NB4 (cell line): ENCODE data around the gene ABITRAM.

ENCODE experiments used
- DNase-seq: peaks from one replicate; pipeline ENCODE4 v3.0.0; 2010; ENCODE audit warnings: low read depth
- H3K4me3 ChIP-seq: one replicate; pipeline ENCODE4 v1.5.1; 2011; ENCODE audit warnings: mild to moderate bottlenecking, low read depth, low read length, moderate library complexity
- MYC ChIP-seq: IDR thresholded peaks from 2 replicates; pipeline ENCODE4 v1.6.1; 2011; ENCODE audit warnings: low read depth, low read length
- POLR2A ChIP-seq: IDR thresholded peaks from 2 replicates; pipeline ENCODE4 v1.6.1; 2011; ENCODE audit warnings: mild to moderate bottlenecking; ENCODE audit not compliant: insufficient read length; ENCODE audit errors: extremely low read depth
- TF ChIP-seq, protein P1 (sequence below): IDR thresholded peaks from one replicate; pipeline ENCODE4 v1.5.1; 2012; ENCODE audit warnings: low read depth, low read length
- TF ChIP-seq, protein P2 (sequence below): IDR thresholded peaks from 2 replicates; pipeline ENCODE4 v1.6.1; 2011; ENCODE audit warnings: low read depth, low read length

ABITRAM gene

DNA sequence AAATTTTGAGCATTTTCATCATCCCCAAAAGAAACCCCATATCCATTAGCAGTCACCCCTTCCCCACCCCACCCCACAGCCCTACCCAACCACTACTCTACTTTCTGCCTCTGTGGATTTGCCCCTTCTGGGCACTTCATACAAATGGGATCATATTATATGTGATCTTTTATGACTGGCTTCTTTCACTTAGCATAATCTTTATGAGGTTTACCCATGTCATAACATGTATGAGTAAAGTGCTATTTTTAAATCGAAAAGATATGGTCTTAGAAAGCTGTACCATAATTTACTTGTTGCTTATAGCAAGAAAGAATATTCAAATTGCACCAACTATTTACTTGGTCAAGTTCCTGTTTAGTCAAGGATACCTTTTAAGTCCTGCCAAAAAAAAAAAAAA is 13.0 kb upstream of the ABITRAM start:
- H3K4me3 ChIP-seq, result no peak overlapping the region
- TF ChIP-seq MYC, result no peak
- TF ChIP-seq, protein P1, sequence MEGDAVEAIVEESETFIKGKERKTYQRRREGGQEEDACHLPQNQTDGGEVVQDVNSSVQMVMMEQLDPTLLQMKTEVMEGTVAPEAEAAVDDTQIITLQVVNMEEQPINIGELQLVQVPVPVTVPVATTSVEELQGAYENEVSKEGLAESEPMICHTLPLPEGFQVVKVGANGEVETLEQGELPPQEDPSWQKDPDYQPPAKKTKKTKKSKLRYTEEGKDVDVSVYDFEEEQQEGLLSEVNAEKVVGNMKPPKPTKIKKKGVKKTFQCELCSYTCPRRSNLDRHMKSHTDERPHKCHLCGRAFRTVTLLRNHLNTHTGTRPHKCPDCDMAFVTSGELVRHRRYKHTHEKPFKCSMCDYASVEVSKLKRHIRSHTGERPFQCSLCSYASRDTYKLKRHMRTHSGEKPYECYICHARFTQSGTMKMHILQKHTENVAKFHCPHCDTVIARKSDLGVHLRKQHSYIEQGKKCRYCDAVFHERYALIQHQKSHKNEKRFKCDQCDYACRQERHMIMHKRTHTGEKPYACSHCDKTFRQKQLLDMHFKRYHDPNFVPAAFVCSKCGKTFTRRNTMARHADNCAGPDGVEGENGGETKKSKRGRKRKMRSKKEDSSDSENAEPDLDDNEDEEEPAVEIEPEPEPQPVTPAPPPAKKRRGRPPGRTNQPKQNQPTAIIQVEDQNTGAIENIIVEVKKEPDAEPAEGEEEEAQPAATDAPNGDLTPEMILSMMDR, result no peak
- no peak for TF ChIP-seq POLR2A
- TF ChIP-seq, protein P2, sequence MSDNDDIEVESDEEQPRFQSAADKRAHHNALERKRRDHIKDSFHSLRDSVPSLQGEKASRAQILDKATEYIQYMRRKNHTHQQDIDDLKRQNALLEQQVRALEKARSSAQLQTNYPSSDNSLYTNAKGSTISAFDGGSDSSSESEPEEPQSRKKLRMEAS, result no peak
- DNase-seq, result no peak

DNA sequence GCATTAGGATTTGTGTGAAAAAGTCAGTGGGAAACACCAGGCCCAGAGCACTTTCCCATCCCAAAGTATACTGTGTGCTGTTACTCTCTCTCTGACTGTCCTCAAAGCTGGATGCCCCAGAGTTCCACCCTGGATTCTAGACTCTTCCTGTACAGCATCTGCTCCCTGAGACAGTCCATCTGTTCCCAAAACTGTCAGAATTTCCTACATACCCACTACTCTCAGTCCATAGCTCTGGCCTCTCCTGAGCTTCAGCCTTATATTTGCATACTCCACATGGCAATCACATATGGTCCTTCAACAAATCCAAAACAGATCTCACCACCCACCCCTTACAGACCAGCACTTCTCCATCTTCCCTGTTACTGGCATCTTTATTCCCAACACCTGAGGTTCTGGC is 9.7 kb upstream of the ABITRAM start:
- no peak for DNase-seq
- TF ChIP-seq POLR2A (no peak), MYC (no peak)
- TF ChIP-seq, protein P2, result no peak
- TF ChIP-seq, protein P1, result no peak
- no peak overlapping the region for H3K4me3 ChIP-seq

DNA sequence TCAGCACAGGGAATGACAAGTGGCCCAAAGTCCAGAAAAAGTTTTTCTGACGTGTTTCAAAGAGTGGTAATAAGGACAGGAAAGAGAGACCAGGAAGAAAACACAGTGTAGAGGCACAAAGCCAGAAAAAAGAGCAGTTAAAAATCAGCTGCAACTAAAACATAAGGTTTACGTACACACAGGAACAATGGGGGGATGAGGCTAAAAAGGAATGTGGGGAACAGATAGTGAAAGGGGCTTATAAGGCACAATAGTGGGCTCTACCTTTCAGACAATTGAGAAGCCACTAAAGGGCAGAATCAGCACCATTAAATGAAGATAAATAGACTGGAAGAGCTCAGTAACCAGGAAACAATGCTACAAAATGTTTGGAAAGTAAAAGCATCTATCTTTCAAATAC is 5.8 kb upstream of the ABITRAM start:
- TF ChIP-seq MYC, result no peak
- TF ChIP-seq, protein P1, result no peak
- no peak for TF ChIP-seq POLR2A
- TF ChIP-seq, protein P2, result no peak
- no peak for DNase-seq

DNA sequence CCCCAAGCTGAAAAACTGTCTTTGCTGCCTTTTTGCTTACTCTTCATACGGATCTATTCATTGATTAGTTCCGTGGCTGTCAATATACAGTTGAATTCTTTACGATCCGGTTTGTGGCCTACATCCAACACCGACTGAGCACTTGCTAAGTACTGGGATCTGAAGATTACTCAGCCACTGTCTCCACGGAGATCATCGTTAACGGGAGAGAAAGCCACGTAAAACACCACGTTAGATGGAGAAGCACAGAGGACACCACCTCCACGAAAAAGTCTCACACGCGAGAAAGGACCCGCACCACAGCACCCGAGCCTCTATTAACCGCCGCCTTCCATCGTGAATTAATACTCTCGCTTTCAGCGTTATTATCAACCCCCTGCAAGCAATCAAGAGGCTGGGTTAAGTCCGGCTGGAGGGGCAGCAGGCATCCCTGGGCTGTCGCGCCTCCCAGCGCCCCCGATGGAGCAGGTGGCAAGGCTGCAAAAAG is 926 bp upstream of the ABITRAM start:
- DNase-seq, result no peak
- TF ChIP-seq MYC, result no peak
- no peak for TF ChIP-seq POLR2A
- TF ChIP-seq, protein P2, result no peak
- TF ChIP-seq, protein P1, result no peak
- peak overlapping the region; percentile 97 for H3K4me3 ChIP-seq

More for the DNA sequence above, 5.8 kb upstream of the ABITRAM start:
- H3K4me3 ChIP-seq, result no peak overlapping the region

DNA sequence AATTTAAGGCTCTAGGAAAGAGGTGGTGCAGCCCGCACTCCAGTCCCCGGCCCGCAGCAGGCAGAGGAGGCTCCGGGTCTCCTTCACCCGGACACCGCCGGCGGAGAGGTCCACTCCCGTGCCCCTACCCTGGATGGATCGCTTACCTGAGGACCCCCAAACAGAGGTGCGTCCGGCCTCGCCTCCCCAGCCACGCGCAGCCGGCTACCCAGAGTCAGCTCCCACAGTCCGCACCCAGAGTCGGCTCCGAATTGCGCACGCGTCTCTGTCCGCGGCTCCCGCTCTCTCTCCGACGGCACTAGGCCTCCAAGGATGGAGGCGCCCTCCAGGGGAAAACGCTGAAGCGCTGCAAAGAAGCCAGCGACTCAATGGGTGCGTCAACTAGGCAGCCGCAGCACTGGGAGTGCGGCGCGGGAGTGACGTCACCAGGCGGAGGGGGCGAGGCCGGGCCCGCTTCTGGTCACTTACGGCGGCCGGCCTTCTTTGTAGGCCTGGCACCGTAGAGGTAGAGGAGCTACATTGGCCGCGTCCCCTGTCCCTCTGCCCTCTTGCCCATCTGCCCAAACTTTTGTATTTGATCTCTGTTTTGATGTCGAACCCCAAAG is 380 bp upstream of the ABITRAM start, which contains the start of gene ELP1:
Gene ELP1 (minus strand): TSS at position 407 of the 605 bp plus-strand sequence. CDS start 2,978 bp downstream, outside the sequence.
- TF ChIP-seq MYC (peak; percentile 58; the same call in 1 of the 2 replicates), POLR2A (peak; percentile 25)
- TF ChIP-seq, protein P2, result no peak
- TF ChIP-seq, protein P1, result peak; percentile 37
- DNase-seq, result peak; percentile 96
- peak within 1 kb of the TSS; percentile 97 for H3K4me3 ChIP-seq
